Left lung (tissue), 10 donors: ENCODE data around the gene NNAT. TPM values are rescaled to one million over a fixed set of nuclear protein-coding genes. Genes with fewer than 3 reads are reported as not detected.
A peak's percentile ranks its signal among the peaks of the same experiment; 100 is the strongest.

Experiments used
- ATAC-seq: fragments of 200-7000 bp; cut with Tn5 transposase; one replicate; pipeline ENCODE4 v1.9.1; 2020; ENCODE audit warnings: moderate library complexity
- DNase-seq, 4 donors: peaks; one replicate each; pipeline ENCODE4 v3.0.0-alpha.2; 2013 to 2020
- H3K27ac ChIP-seq, 2 donors: fragments of 200-600 bp; sonication (generic) in 1 of 2; one replicate each; pipeline versions ENCODE4 v1.5.0 to v1.8.0; 2020 to 2021
- H3K27me3 ChIP-seq, 2 donors: fragments of 200-600 bp; sonication (generic) in 1 of 2; one replicate each; pipeline versions ENCODE4 v1.5.0 to v1.8.0; 2020 to 2021
- H3K36me3 ChIP-seq, 2 donors: fragments of 200-600 bp; sonication (generic) in 1 of 2; one replicate each; pipeline versions ENCODE4 v1.5.0 to v1.8.0; 2020 to 2021
- H3K4me1 ChIP-seq, 2 donors: fragments of 200-600 bp; one replicate each; pipeline ENCODE4 v1.8.0; 2021
- H3K4me3 ChIP-seq, 2 donors: fragments of 200-600 bp; sonication (generic) in 1 of 2; one replicate each; pipeline versions ENCODE4 v1.5.0 to v1.8.0; 2020 to 2021; ENCODE audit warnings: mild to moderate bottlenecking in 1 of 2
- H3K9me3 ChIP-seq, 2 donors: fragments of 200-600 bp; sonication (generic) in 1 of 2; one replicate each; pipeline versions ENCODE4 v1.5.0 to v1.8.0; 2020 to 2021
- intact Hi-C, 2 donors: fragments of 100-400 bp; cut with DNase I; formaldehyde crosslinking; loops; one replicate each; pipeline versions ENCODE4 v1.11.2 to v1.14.2; 2022
- polyA plus RNA-seq, 6 donors: library from polyadenylated mRNA; unstranded; fragments of 120-200 nt; gene quantifications; one replicate each; pipeline ENCODE4 v1.2.1, GENCODE V29; 2013; ENCODE audit not compliant: insufficient read length in 6 of 6
- total RNA-seq, 2 donors: library from RNA; stranded (reverse); fragmentation: NEBNext Ultra II Directional; extraction: Animal tissue kit (Norgen Biotek cat#: 25700); gene quantifications; one replicate each; pipeline ENCODE4 v1.2.1, GENCODE V29; 2021
- TF ChIP-seq, protein P1 (sequence below), 2 donors: fragments of 200-600 bp; sonication (generic) in 1 of 2; IDR thresholded peaks; one replicate each; pipeline versions ENCODE4 v1.5.0 to v1.8.0; 2021; ENCODE audit warnings: antibody characterized with exemption in 2 of 2
- donor health status: DM: no; HTN: yes; CAD: no.
- donor health status: DM: no; HTN: no; CAD: no.

The NNAT gene
- total and polyA plus RNA-seq, 8 donors = 0.45 to 65.0 (median 47.1) TPM

GRCh38 chr20:37524859-37525708 is 4.0 kb downstream of the NNAT start:
- Histone ChIP-seq H3K36me3 (peaks cover 0 to 5% of the 10 kb centered on the region in 2 donors), H3K27ac (peak overlapping the region in 1 of 2 donors; percentile 28), H3K9me3 (no peaks in the 10 kb centered on the region), H3K4me1 (peaks cover 24 to 74% of the 10 kb centered on the region in 2 donors), H3K27me3 (peaks cover 0 to 11% of the 10 kb centered on the region in 2 donors), H3K4me3 (no peak overlapping the region)
- TF ChIP-seq, protein P1, sequence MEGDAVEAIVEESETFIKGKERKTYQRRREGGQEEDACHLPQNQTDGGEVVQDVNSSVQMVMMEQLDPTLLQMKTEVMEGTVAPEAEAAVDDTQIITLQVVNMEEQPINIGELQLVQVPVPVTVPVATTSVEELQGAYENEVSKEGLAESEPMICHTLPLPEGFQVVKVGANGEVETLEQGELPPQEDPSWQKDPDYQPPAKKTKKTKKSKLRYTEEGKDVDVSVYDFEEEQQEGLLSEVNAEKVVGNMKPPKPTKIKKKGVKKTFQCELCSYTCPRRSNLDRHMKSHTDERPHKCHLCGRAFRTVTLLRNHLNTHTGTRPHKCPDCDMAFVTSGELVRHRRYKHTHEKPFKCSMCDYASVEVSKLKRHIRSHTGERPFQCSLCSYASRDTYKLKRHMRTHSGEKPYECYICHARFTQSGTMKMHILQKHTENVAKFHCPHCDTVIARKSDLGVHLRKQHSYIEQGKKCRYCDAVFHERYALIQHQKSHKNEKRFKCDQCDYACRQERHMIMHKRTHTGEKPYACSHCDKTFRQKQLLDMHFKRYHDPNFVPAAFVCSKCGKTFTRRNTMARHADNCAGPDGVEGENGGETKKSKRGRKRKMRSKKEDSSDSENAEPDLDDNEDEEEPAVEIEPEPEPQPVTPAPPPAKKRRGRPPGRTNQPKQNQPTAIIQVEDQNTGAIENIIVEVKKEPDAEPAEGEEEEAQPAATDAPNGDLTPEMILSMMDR (IDR thresholded peaks at IDR 0.05) = no peak
- ATAC-seq (no peak), DNase-seq (no peak)
- intact Hi-C loops = loop anchor here in 1 of 2 donors (5.0 to 10.0 kb wide), 2 partner anchors 140 to 328 kb away; no protein-coding TSS in a partner anchor

DNA sequence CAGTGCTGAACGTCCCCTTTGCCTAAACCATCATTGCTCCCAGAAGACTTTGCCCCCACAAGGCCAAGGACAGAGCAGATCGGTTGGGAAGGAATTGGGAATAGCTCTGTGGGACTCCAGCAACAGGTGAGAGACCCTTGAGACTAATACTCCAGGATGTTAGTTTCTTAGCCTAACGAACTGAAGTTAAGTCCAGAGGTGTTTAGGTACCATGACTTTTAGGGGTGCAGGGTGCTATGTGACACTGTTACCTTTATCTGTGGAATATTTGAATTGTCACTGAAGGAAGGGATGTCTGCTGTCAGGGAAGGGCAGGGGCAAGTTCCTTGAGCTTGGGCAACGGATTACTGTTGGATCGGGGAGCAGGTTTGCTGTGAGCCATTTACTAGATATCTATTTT is 4.8 kb downstream of the NNAT start:
- Histone ChIP-seq H3K27me3 (peaks cover 0 to 11% of the 10 kb centered on the region in 2 donors), H3K4me1 (peaks cover 23 to 66% of the 10 kb centered on the region in 2 donors), H3K9me3 (no peaks in the 10 kb centered on the region), H3K36me3 (peaks cover 0 to 5% of the 10 kb centered on the region in 2 donors), H3K27ac (peak overlapping the region; percentile 95 to 97), H3K4me3 (peak overlapping the region in 1 of 2 donors; percentile 96)
- no peak for ATAC-seq
- TF ChIP-seq, protein P1 (IDR thresholded peaks at IDR 0.05) = no peak
- intact Hi-C loops = loop anchor here in 1 of 2 donors (5.0 to 10.0 kb wide), 2 partner anchors 141 to 329 kb away; no protein-coding TSS in a partner anchor
- DNase-seq = no peak

DNA sequence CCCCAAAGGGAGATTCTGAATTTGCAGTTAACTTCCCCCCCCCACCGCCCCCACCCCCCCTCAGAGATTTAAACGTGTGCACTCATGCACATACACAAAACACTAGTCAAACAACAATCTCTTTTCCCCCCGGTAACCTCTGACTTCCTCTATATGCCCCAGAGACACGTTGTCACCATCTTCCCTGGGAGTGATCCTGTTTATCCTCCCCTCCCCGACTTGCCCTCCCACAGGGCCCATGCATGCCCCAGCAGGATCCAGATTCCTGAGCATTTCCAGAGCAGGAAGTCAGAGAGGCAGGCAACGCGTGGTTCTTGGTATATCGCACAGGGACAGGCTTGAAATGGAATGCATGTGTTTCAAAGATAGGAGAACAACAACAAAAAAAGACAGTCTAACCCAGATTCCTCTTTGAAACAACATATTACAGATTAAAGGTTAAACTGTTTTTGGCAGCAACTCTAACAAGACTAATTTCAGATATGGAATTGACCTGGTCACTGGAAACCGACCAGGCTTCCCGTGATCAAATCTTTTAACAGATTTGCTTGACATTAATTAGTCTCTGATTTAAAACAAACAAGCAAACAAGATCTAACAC is 5.3 kb downstream of the NNAT start:
- Histone ChIP-seq H3K36me3 (peaks cover 0 to under 1% of the 10 kb centered on the region in 2 donors), H3K4me3 (peak overlapping the region; percentile 96 to 99), H3K27ac (peak overlapping the region; percentile 95 to 97), H3K27me3 (peaks cover 0 to 6% of the 10 kb centered on the region in 2 donors), H3K9me3 (no peaks in the 10 kb centered on the region), H3K4me1 (peaks cover 23 to 61% of the 10 kb centered on the region in 2 donors)
- ATAC-seq (no peak), DNase-seq (no peak)
- intact Hi-C loops = loop anchor here in 1 of 2 donors (5.0 to 10.0 kb wide), 2 partner anchors 142 to 329 kb away; no protein-coding TSS in a partner anchor
- TF ChIP-seq, protein P1 (IDR thresholded peaks at IDR 0.05) = no peak

- H3K4me3 ChIP-seq = peak overlapping the region; percentile 96 to 99
- H3K27me3 ChIP-seq = no peaks in the 10 kb centered on the region
- peak; percentile 67 for ATAC-seq
- H3K36me3 ChIP-seq = no peaks in the 10 kb centered on the region
- H3K27ac ChIP-seq = peak overlapping the region; percentile 95 to 97
- TF ChIP-seq, protein P1 (IDR thresholded peaks at IDR 0.05) = no peak
- peaks cover 23 to 55% of the 10 kb centered on the region in 2 donors for H3K4me1 ChIP-seq
- intact Hi-C loops = loop anchor here in 1 of 2 donors (5.0 to 10.0 kb wide), 2 partner anchors 142 to 330 kb away; no protein-coding TSS in a partner anchor
- no peaks in the 10 kb centered on the region for H3K9me3 ChIP-seq
- no peak for DNase-seq
Measured at GRCh38 chr20:37526839-37527637, 6.0 kb downstream of the NNAT start.
